Stimulated activated CD8-positive, alpha-beta memory T cell treated with anti-CD3 and anti-CD28 coated beads, Interleukin-12 subunit alpha, Interleukin-12 subunit beta, amount 100 ng/mL, for 24 hours (primary cell): ENCODE data around the gene IGF2BP2.
"Not testable (repeated sequence)": the region's sequence is repeated elsewhere in the genome, so short reads cannot be mapped to it uniquely, and the experiment has no call there.

Experiments used
- DNase-seq: peaks from one replicate; pipeline ENCODE4 v3.0.0-alpha.2; 2020; ENCODE audit errors: extremely low read depth

The IGF2BP2 gene

DNA sequence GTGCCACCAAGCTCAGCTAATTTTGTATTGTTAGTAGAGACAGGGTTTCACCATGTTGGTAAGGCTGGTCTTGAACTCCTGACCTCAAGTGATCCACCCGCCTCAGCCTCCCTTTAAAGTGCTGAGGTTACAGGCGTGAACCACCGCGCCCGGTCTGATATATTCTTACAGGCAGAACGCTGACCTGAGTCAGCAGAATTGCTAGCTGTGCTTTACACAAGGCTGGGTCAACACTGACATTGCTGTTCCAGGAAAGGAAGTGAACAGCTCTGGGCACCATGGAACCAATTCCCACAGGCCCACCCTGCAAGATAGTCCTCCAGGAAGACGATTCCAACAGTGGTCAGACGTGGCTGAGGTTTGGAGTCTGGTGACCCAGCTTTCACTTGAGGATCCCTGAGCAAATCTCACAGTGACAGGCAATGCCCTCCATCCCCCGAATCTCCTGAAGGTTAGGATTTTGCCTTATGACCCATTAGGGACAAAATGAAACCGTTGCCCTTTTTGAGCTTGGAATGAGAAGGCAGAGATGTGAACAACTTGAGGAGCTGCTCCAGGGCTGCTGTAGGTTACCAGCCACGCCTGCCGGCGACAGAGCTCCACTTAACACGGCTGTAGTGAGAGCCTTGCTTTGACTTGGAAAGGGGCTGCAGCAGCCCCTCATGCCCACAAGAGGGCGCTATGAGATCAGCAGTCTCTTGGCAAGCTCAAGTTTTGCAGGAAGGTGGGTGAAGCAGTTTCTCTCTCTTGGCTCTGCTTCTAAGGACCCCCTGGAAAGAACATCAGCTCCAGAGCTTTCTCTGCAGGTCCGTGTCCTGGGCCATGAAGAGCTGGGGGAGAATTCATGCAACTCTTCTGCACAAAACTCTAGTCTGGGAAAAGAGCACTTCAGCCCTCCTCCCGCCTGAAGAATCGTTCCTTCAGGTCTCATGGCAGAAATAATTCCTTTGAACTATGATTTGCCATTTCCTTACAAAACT is 164.6 kb downstream of the IGF2BP2 start:
- DNase-seq, result peak; percentile 28

DNA sequence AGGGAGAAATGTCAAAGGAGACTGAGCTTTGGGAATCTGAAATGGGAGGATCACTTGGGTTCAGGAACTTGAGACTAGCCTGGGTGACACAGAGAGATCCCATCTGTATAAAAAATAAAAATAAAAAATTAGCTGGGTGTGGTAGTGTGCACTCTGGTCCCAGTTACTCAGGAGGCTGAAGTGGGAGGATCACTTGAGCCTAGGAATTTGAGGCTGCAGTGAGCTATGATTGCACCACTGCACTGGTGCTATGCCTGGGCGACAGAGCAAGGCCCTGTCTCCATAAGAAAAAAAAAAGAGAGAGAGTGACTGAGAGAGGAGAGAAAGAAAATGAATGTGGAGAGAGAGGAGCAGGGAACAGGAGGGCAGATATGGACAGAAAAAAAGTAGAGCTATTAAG is 165.9 kb downstream of the IGF2BP2 start:
- DNase-seq, result no peak

DNA sequence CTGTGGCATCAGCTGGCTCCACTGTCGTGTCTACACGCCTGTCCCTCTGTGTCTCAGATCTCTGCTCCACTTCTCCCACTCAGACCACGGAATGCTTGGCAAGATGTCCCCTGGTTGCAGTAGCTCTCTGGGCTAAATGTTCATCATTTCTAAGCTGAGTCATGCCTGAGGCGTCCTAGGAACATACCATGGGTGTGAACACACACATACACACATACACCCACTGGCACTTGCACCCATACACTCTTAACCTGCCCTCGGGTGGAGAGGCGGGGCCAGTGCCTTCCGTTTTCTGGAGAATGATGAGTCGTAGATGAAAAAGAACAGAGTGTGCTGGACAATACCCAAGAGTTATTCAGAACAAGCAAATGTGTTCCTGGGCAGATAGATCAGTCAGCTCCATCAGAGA is 166.3 kb downstream of the IGF2BP2 start:
- DNase-seq, result no peak

DNA sequence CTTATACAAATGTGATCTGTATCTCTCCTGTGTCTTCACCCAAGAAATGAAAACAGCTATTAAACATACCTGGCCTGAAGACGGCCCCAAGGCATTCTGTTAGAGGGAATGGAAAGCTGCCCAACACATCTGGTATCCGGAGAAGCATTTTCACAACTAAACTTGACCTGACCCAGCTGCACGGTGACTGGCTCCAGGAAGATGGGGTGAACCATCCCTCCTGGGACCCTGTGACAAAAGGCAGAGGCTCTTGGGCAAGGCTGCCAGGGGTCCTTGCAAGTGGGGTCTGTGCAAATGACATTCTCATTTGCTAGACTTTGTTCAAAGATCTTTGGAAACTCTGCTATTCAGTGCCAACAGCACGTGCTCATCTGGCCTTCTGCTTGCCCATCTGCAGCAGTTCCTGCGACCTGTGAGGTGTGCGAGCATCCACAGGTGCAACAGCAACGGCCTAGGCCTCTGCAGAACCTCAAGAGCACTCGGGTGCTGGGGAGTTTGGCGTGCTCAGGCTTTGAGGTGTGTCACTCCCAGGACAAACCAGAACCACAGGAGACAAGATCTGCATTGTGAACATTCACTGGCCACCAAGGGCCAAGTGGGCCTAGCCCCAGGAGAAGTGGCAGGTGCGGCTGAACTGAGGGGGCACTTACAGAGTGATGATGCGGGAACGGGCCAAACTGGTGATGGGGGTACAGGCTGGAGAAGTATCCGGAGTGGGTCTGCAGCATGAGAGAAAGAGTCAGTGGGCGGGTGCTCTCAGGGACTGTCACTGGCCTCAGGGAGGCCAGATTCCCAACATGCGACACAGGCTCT is 166.9 kb downstream of the IGF2BP2 start:
- no peak for DNase-seq

DNA sequence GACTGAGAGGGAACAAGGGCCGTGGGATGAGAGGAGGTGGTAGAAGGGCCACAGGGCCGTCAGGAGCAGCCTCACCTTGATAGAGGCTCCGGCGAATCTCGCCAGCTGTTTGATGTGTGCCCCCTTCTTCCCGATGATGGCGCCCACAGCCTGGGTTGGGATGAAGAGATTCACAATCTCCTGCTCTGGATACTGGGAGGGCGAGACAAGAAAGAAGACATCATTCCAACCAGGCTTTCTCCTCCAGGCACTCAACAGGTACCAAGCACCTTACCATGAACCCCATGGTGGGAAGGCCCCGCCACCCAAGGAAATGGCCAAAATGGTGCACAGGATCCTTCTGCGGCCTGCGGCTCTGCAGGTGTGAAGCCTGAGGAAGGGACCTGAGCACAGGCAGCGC is 167.6 kb downstream of the IGF2BP2 start:
- DNase-seq, result no peak

DNA sequence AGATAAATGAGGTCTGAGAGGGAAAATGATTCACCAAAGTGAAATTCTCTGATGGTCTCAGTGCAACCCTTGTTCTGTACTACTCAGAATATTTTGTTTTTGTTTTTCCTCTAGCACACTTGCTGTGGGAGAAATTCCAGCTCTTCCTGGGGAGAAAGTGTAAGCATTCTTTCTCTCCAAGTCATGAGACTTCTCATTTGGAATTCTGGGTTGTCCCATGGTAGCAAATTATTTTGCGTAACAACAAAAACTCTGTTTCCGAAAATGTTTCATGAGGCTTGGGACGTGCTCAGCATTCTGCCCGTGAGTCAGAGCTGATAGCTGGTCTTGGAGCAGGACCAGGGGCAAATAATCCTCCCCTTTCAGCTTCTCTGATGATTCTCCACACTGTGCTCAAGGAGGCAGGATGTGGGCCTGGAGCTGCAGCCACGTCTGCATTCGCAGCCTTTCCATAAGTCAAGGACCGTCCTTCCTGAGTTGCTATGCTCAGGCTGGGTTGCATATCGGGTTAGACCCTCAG is 168.5 kb downstream of the IGF2BP2 start:
- DNase-seq, result no peak

DNA sequence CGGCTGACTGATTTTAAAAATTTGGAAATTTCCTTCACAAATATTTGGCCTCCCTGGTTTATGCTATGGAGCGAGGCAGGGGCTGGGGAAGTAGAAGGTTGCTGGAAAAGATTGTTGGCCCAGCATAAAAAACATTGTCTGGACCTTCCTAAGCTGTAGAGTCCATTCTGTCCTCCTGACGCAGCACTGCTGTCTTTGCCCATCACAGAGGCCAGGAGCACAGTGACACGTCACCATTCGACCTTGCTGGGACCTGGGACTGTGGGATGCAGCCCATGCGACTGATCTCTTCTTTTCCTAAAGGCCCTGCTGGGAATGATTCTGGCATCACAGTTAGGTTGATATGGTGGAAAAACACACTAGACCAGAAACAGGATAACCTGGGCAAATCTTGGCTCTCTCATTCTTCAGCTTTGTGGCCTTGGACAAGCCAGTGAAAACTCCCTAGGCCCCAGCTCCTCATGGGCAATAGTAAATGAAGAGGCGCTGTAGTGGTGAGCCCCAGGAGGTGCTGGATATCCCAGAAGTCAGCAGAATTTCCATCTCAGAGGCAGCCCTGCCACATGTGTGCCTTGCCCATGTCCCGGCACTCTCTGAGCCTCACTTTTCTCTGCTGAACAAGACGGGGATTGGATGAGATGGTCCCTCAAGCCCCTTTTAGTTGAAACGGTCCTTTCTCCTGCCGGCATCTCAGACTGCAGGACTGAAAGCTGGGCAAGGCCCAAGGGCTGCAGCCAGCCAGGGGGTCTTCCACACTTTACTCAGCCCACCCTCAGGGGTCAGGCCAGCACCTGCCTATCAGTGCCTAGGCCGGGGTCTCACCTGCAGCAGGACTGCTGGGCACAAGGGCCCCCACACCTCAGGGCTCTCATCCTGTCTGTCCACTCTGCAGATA is 169.2 kb downstream of the IGF2BP2 start:
- DNase-seq, result no peak

DNA sequence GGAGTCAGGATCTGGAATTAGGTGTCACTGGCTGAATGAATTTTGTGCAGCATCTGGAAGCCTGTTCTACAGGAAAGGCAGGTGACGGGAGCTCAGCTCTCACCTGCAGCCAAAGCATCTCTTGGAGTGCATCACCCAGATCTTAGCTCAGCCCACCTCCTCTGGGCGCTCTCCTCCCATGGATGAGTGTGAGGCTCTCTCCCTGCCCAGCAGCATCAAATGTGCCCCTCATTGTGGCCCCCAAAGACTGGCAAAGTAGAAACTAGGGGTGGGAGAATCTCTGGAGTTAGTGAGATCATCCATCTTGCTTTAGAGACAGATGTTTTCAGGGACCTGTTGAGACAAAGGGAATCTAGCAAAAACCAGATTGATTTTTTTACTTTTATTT is 170.1 kb downstream of the IGF2BP2 start:
- no peak for DNase-seq

DNA sequence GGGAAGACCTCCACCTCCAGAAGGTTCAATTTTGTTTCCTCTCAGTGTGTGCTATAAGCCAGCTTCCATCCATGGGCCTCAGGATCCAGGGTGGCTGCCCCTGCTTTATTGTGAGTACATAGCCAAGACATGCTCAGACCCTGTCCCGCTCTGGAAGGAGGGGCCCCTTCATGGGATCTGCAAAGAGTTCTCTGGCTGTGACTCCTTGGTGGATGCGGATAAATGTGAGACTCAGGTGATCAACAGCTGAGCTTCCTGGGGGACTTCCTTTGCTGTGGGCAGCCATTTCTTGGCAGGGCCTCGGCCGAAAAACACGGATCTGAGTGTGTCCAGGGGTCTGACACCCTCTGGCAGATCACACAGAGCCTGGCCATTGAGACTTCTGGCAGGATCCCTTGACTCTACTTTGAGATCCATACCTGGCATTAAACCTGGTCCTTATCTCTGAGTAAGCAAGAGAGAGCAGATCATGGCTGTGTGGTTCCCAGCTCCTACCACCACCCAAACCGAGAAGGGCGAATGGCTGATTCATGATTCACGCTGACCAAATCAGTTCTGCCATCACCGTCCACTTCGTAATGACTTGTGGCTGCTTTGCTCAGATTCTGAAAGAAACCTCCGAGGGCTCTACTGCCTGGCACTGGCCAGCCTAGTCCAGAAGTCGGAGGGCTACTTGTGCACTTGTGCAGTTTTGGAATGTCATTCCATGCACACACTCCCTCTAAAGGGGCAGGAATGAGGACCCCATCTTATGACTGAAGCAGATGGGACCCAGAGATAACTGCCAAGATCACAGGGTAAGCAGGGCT is 170.7 kb downstream of the IGF2BP2 start:
- DNase-seq, result no peak

DNA sequence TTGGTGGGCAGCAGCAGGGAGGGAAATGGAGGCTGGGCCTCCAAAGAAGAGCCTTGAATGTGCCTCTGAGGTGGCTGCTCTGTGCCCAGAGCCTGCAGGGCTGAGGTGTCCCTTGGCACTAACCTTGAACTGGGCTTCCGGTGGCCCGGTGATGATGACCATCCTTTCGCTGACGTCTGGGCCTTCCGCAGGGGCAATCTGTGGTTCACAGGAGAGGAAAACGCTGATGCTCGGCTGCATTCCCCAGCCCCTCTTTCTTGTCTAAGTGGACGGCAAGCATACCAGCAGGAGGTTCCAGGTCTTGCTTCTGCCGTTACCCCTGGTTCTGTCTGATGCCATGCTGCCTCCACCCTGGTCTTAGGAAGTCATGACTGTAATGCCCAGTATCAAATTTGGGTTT is 172.9 kb downstream of the IGF2BP2 start:
- no peak for DNase-seq

DNA sequence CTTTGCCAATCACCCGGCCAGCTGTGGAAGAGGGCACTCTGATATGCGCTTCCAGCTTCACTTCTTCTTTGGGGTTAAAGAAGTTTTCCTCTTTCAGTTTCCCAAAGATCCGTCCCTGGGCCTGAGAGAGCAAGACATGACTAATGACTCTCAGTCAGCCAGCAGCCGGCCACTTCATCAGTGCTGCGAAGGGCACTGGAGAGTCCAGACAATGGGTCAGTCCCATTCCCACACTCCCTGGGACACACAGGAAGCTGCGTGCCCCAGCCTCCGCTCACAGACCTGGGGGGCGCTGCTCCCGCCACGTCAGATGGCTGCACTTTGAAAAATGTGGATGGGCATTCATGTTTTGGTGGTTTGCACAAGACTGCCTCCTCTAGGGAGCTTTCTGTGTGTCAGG is 175.4 kb downstream of the IGF2BP2 start:
- no peak for DNase-seq

DNA sequence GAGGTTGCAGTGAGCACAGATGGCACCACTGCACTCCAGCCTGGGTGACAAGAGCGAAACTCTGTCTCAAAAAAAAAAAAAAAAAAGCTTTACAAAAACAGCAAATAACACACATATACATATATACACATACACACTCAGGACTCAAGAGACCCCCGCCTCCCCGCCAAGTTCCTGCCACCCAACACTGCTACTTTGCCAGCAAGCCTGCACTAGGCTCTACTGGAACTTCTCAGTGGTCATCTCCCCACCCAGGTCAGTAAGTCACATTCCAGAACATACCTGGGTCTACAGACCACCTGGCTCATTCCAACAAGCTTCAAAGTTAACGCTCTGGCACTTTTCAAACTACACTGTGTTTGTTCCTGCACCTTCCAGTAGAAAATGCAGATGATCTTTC is 176.4 kb downstream of the IGF2BP2 start:
- no peak for DNase-seq

DNA sequence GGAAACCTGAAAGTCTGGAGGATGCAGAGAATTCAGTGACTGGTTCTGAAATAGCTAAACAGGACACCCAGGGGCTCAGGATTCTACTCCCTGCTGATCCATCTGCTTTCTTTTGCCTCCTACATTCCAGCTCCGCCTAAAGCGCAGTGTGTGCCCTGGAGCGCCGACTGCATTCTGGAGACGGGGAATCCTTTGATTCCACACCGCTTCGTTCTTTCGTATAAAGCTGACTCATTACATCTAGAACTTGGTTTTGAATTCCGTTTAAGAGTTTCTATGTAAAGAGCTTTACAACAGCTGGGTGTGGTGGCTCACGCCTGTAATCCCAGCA is 177.0 kb downstream of the IGF2BP2 start:
- DNase-seq, result no peak

DNA sequence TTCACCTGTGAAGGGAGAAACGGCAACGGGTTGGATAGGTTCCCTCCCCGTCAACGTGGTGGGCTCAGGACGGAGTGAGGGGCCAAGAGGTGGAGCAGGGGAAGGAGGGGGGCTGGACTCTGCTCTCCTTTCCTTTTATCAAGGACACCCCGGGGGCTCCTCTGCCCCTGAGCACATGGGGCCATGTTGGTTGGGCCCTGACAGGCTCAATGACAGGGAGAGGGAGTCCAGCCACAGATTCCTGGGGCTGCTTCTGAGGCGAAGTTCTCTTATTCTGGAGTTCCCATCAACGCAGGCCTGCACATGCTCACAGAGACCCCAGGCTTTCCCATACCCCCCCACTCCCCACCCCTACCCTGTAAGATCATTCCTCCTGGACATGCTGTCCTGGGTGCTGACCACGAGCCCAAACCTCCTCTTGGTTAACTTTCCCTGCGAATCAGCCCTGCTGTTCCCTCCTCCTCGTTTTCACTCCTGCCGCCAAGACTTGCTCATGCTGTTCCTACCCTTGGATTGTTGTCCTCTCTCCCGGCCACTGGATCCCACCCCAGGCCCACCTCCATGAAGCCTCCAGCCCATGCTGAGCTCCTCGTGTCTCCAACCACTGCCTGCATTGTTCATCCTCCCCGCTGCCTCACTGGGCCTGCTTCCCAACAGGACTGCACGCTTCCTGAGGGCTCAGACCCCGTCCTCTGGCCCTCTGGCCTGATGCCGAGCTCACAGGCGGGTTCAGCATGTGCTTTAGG is 177.5 kb downstream of the IGF2BP2 start:
- DNase-seq, result no peak

DNA sequence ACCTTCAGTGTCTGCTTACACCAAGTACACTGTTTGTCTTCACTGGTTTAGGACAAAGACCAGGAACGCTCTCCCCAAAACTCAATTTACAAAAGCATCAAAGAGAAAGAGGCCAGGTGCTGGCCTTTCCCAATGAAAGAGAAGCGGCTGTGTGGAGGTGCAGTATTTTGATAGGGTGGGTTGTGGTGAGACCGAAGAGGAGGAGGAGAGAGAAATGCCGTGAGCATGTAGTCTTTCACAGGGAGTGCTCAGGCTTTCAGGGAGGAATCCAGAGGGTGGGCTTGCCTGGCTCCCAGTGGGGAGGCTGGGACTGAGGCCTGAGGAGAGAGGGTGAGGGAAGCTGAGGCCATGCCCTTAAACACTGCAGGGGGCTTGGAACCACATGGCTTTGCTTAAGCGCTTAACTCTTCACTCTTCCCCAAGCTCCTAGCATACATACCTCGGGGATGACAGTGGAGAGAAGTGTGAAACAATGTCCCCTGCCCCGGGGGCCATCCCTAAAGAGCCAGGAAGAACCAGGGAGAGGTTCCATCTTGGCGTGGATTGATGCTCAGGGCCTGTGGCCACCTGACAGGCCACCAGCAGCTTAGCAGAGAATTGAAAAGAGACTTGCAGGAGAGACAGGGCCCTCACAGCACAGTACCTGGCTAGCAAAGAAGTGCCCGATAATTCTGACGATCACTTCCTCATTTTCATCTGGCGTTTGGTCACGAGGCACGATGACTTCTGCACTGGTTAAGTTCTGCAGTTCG is 178.3 kb downstream of the IGF2BP2 start:
- DNase-seq, result no peak

DNA sequence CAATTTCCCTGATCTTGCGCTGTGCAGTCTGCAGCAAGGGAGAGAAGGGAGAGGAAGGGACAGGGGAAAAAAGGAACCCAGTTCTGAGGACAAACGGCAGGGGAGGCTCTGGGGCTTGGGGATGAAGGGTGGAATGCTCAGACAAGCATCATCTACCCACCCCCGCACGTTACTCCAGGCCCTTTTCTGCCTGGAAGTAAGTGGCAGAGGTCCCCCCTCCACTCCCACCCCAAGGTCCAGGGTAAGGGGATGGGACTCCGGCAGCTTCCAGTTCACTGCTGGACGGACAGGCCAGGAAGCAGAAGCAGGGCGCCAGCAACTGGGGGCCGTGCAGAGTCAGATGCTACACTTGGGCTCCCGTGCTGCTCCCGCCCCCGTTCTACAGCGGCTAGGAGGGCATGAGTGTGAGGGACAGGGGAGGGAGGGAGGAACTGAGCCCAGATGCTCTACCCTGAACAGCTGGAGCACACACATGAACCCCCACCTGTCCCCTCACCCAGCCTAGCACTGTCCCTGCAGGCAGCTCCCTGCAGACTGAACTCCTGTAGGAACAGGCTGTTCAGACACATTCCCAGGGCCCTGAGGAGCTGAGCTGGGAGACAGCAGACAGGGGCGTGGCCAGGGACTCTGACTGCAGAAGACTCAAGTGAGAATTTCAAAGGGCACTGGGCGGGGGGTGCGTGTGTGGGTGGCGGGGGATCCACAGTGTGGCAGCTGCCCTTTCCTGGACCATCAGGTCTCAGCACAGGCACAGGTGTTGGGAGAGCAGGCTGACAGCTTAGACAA is 179.1 kb downstream of the IGF2BP2 start:
- DNase-seq, result no peak

DNA sequence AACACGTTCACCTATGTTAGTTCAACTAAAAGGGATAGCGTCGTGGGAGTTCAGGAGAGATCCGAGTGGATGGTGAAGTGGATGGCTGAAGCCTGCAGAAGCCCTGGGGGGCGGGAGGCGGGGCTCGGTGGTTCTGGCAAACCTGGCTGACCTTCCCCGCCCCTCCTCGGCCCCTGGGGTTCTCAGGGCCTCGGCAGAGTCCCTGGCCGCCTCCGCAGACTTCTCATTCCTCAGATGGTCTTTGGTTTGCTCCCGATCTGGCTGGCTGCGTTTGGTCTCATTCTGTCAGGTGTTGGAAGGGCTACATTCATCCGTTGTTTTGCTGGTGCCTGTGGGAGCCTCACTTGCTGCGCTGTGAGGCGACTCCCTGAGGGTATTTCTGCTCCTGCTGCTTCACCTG is 179.7 kb downstream of the IGF2BP2 start:
- not testable (repeated sequence) for DNase-seq

DNA sequence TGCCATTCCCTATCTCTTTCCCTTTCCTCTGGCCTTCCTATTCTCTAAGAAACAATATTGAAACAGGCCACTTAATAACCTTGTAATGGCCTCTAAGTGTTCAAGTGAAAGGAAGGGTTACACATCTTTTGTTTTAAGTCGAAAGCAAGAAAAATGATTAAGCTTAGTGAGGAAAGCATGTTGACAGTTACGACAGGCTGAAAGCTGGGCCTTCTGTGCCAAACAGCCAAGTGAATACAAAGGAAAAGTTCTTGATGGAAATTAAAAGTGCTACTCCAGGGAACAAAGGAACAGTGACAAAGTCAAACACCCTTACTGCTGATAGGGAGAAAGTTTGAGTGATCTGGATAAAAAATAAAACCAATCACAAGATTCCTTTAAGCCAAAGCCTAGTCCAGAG is 184.5 kb downstream of the IGF2BP2 start:
- DNase-seq, result no peak
